GM15510 (cell line): ENCODE measurements around the gene RAB13.

ENCODE experiments used
- POLR2A ChIP-seq: IDR thresholded peaks from 3 replicates; pipeline ENCODE4 v1.6.1; 2011; ENCODE audit warnings: borderline replicate concordance; ENCODE audit not compliant: insufficient read length; ENCODE audit errors: extremely low read depth

RAB13 gene

DNA sequence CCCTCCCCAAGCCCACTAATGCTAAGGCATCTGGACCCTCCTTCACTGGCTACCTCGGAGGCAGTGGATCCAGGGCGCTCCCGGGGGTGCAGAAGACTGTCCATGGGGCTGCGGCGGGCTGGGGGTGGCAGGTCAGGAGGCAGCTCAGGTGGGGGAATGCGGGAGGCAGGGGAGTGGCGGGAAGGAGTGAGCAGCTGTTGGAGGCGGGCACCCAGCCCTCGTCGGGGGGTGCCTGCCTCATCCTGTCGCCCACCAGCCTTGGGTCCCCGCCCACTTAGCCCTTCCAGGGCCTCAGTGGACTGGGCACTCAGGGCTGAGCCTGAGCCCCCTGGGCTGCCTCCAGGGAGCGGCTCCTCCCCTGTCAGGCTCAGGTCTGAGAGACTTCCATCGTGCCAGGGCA lies 52.7 kb downstream of the RAB13 start:
- no peak for TF ChIP-seq POLR2A

- TF ChIP-seq POLR2A, result no peak
Observed at GRCh38 chr1:153932156-153933131, 53.7 kb downstream of the RAB13 start.
